Fibroblast of skin of abdomen (primary cell): ENCODE measurements around the gene PMF1.

Source experiments
- DNase-seq: peaks from one replicate; pipeline ENCODE4 v3.0.0-alpha.2; 2013

Gene PMF1

DNA sequence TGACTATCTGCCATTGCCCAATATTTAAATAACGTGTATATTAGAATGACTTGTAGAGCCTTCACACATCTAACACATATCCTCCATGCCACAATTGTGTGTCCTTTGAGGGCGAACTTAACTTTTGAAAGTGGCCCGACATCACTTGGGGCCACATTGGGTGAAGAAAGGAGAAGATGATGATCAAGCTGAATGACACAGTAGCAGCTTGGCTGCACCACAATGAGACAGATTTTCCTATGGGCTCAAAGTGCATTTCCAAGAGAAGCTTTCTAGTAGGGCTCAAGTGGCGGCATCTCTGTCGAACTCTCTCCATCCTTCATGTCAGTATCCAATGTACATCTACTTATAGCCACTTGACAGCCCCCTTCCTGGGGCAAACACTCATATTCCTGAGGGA, 25.4 kb downstream of the PMF1 start:
- DNase-seq, result no peak

DNA sequence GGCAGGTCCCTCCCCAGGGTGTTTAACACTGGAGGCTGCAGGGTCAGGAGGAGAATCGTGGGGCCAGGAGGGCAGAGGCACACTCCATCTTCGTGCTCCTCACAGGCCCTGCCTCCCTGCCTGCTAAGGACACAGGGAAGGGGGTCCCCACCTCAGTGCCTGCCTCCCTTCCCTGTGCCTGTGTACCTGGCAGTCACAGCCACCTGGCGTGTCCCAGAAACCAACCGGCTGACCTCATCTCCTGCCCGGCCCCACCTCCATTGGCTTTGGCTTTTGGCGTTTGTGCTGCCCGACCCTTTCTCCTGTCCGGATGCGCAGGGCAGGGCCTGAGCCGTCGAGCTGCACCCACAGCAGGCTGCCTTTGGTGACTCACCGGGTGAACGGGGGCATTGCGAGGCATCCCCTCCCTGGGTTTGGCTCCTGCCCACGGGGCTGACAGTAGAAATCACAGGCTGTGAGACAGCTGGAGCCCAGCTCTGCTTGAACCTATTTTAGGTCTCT, 28.6 kb downstream of the PMF1 start:
- DNase-seq, result no peak

DNA sequence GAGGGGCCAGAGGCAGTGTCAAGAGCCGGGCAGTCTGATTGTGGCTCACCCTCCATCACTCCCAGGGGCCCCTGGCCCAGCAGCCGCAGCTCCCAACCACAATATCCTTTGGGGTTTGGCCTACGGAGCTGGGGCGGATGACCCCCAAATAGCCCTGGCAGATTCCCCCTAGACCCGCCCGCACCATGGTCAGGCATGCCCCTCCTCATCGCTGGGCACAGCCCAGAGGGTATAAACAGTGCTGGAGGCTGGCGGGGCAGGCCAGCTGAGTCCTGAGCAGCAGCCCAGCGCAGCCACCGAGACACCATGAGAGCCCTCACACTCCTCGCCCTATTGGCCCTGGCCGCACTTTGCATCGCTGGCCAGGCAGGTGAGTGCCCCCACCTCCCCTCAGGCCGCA, 29.1 kb downstream of the PMF1 start, which contains the start of gene BGLAP:
TSS of gene BGLAP (plus strand) at position 259 of the 400 bp plus-strand sequence. CDS start at position 307, 48 bp downstream.
- DNase-seq, result no peak

- DNase-seq, result no peak
Measured at GRCh38 chr1:156242738-156243137, 29.9 kb downstream of the PMF1 start.

- no peak for DNase-seq
Measured at GRCh38 chr1:156244126-156244525, 31.3 kb downstream of the PMF1 start.

- no peak for DNase-seq
Measured at GRCh38 chr1:156244712-156245111, 31.9 kb downstream of the PMF1 start.

GRCh38 chr1:156245451-156246232, 32.8 kb downstream of the PMF1 start:
- no peak for DNase-seq

- no peak for DNase-seq
Measured at GRCh38 chr1:156246241-156246780, 33.5 kb downstream of the PMF1 start.

GRCh38 chr1:156246781-156247459, 34.1 kb downstream of the PMF1 start:
- DNase-seq, result no peak

- DNase-seq, result no peak
Measured at GRCh38 chr1:156247460-156248322, 34.9 kb downstream of the PMF1 start, which contains the start of gene PAQR6. Gene PAQR6, minus strand, starts transcription at chr1:156248056. Its CDS starts 1,325 bp downstream, at chr1:156246731.

- no peak for DNase-seq
Measured at GRCh38 chr1:156248323-156248683, 35.5 kb downstream of the PMF1 start.

- DNase-seq, result no peak
Measured at GRCh38 chr1:156249593-156249992, 36.8 kb downstream of the PMF1 start.

DNA sequence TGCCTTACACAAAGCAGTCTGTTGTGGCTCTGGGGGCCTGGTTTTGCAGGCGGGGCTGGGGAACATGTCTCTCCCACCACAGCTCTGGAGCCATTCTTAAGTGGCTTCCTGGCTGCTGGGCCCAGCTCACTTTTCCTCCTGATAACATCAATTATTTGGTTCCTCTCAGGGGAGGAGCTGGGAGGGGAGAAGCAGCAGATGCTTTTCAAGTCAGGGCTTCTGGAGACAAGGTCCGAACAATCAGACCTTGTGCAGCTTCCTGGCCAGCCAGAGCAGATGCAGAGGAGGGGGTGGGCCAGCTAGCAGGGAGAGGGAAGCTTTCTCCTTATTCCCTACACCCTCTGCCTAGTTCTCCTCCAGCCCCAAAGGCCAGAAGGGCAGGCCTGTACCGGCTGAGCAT, 38.7 kb downstream of the PMF1 start:
- DNase-seq, result no peak

DNA sequence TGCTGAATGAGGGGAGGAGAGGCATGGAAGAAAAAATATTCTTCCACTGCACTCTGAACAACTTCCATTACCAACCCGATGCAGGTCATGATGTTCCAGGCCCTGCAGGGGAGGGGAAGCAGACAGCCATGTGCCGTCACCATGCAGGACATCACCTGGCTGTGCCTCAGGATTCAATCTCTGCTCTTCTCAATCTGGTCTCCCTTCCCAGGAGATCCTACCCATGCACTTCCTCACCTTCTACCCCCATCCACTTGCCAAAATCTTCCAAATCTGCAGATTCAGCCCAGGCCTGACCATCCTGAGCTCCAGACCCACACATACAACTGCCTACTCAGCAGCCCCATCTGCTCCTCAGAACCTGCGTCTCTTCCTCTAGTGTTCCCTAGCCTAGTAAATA, 40.8 kb downstream of the PMF1 start:
- no peak for DNase-seq

- no peak for DNase-seq
Measured at GRCh38 chr1:156257711-156258110, 44.9 kb downstream of the PMF1 start.

GRCh38 chr1:156258859-156259258, 46.1 kb downstream of the PMF1 start:
- no peak for DNase-seq

DNA sequence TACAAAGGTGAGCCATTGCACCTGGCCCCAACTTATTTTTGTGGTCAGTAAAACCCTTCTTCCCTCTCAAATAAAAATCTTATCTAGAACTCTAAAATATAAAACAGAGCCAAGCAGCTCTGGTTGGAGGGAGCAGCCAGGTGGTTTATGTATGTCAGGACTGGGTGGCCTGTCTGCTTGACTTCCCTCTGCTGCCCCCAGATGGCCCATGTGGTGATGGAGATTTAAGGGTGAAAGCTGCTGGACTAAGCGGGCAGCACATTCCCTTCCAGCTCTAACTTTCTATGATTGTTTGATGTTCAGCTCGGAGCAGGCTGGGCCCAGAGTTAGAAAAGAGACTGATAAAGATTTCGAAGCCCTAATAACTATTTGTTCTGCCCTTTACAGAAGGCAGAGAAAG, 47.0 kb downstream of the PMF1 start:
- DNase-seq, result no peak

GRCh38 chr1:156260896-156261295, 48.1 kb downstream of the PMF1 start:
- no peak for DNase-seq

DNA sequence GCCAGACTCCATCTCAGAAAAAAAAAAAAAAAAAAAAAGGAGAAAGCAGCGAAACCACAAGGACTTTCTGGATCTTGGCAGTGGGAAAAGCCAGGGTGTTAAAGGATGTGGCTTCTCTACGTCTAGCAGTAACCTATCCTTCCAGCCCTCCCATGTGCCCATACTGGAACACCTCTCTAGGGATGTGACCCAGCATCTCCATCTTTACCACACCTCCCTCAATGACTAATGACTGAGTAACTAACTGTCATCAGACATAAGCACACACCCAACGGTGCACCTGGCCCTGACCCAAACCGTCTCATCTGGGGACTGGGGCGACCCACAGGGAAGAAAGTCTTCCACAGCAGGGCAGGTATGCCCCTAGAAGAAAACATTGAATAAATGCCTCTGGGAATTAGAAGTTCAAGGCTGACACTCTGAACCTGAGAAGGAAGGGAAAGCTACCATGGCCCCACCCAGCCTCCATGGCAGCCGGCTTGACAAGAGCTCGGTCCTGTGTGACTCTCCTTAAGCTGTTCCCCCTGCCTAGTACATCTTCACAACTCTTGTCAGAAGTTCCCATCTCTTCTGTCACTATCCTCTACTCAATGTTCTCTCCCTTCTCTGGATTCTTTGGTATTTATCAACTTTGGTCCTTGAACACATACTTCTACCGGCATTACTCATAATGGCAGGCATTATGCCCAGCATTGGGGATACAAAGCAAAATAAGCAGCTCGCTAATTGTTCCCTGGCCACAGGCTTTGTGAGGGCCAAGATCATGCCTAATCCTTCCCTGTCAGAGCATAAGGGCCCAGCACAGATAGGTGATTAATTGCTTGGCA, 49.9 kb downstream of the PMF1 start:
- peak; percentile 78 for DNase-seq

- no peak for DNase-seq
Measured at GRCh38 chr1:156263288-156263655, 50.5 kb downstream of the PMF1 start.

DNA sequence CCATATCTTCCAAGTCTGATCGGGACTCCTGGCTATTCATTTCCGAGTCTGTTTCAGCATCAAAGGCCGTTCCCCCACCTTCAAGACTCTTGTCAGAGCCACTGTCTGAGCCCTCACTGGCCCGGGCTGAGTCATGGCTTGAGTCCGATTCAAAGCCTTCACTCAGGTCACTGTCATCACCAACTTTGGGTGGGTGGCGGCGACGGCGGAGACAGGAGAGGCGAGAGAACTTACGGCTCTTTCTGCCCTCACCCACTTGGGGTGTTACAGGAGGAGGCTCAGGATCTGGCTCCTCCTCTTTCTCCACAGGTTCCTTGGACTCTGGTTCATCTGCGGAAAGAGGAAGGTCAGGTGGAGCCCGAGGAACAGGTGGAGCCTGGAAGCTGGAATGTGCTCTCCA, 53.2 kb downstream of the PMF1 start:
- no peak for DNase-seq

GRCh38 chr1:156268336-156268735, 55.5 kb downstream of the PMF1 start:
- DNase-seq, result no peak
